ENCODE results near the gene KLRF1. TPM values are rescaled to one million over a fixed set of nuclear protein-coding genes. Genes with fewer than 3 reads are reported as not detected.

Gene KLRF1
- total and polyA plus RNA-seq, 2 donors (not counting 1 experiment from before 2014, with no cell fraction given) = 1.0 to 1.7 TPM

- H3K4me3 ChIP-seq (ENCODE audit: control extremely low read depth in 1 of 5, extremely low read depth in 1 of 5, insufficient read depth in 1 of 5, low read depth in 2 of 5, low read length in 4 of 5) = no peak overlapping the region
- H3K9me3 Mint-ChIP-seq (ENCODE audit: insufficient read depth) = peaks cover 3% of the 10 kb centered on the region
- no peaks in the 10 kb centered on the region for H3K27me3 ChIP-seq (replicated peaks in 1 of 4; ENCODE audit: control extremely low read depth in 1 of 4, control insufficient read depth in 3 of 4, insufficient read depth in 4 of 4, low read length in 3 of 4)
- H3K4me1 ChIP-seq (ENCODE audit: control insufficient read depth in 2 of 2, insufficient read depth in 2 of 2, low read length in 2 of 2) = peaks cover 27 to 39% of the 10 kb centered on the region in 2 donors
- POLR2A ChIA-PET = interaction anchor here (0.7 kb wide), 1 partner anchor 9 kb away, joined by 3 read pairs; no protein-coding TSS in a partner anchor
- H3K4me2 ChIP-seq (replicated peaks; ENCODE audit: low read depth, low read length, poor library complexity, severe bottlenecking) = no peak overlapping the region
- no peak overlapping the region for H3K27ac ChIP-seq (ENCODE audit: low read length in 2 of 2)
- H3K4me3 Mint-ChIP-seq = no peak overlapping the region
- no CpG with 5 or more reads among the region's 2 CpGs for WGBS (ENCODE audit: insufficient coverage)
- ATAC-seq (ENCODE audit: low read depth) (no peak), DNase-seq (no peak)
- H3K27me3 Mint-ChIP-seq = no peaks in the 10 kb centered on the region
- intact Hi-C loops (cut with micrococcal nuclease) = no loop called here
- no peak overlapping the region for H3K27ac Mint-ChIP-seq
- H2AFZ ChIP-seq (ENCODE audit: insufficient read depth, low read depth, low read length, poor library complexity, severe bottlenecking) = no peak overlapping the region
- peaks cover 50% of the 10 kb centered on the region for H3K4me1 Mint-ChIP-seq
- H4K20me1 ChIP-seq (ENCODE audit: control insufficient read depth, insufficient read depth, low read length, poor library complexity, severe bottlenecking) = no peaks in the 10 kb centered on the region
- H3K36me3 ChIP-seq (replicated peaks in 1 of 2; ENCODE audit: control extremely low read depth in 1 of 2, control insufficient read depth in 1 of 2, extremely low read depth in 1 of 2, insufficient read depth in 2 of 2, low read length in 1 of 2) = no peaks in the 10 kb centered on the region
- no peak overlapping the region for H3K9ac ChIP-seq (ENCODE audit: low read length)
- H3K79me2 ChIP-seq (ENCODE audit: control insufficient read depth, insufficient read depth, low read length) = peaks cover 24% of the 10 kb centered on the region
- TF ChIP-seq CTCF (IDR thresholded peaks at IDR 0.05) = no peak
- CTCF ChIA-PET = interaction anchor here (1.2 to 1.7 kb wide), 2 partner anchors 36 to 42 kb away, joined by 3 to 14 read pairs; no protein-coding TSS in a partner anchor
- H3K9me3 ChIP-seq (ENCODE audit: control extremely low read depth in 1 of 3, control insufficient read depth in 2 of 3, insufficient read depth in 1 of 3, low read length in 2 of 3) = peaks cover 0 to 5% (median 4%) of the 10 kb centered on the region in 3 donors
Observed at GRCh38 chr12:9792185-9792900, 34.9 kb upstream of the KLRF1 start.

DNA sequence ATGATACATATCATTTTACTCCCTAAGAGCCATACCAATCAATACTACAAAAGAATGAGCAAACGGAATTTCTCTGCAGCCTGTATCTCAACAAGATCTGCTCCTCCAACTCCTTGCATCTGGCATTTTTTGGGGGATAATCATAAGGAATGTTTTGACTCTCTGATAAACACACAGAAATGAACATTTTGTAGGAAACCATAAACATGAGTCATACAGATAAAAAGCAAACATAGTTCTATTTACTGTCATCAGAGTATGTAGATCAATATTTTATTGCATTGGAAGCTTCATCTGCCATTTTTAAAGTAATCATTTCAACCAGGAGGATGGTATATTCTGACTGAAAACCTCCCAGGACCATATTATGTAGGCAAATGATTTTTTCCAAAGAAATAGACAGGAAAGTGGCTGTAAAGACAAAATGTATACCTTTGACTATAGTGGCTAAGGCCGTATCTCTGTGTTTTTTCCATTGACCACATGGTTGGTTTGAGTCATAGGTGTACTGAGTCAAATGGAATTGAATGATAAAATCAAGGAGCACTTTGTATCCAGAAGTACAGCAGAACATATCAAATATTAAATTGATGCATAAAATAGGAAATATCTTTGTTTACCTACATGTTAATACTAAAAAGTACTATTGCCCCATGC lies 34.2 kb upstream of the KLRF1 start:
- WGBS (ENCODE audit: insufficient coverage) = no CpG with 5 or more reads among the region's 2 CpGs

More for the DNA sequence above, 34.2 kb upstream of the KLRF1 start:
- TF ChIP-seq EZH2 (IDR thresholded peaks at IDR 0.05; ENCODE audit: borderline replicate concordance, insufficient read depth, low read depth, low read length, poor library complexity, severe bottlenecking) = no peak
- no peak for TF ChIP-seq CTCF (IDR thresholded peaks at IDR 0.05)
- intact Hi-C loops (cut with micrococcal nuclease) = loop anchor here (1.0 kb wide), 1 partner anchor 33 kb away; the partner anchor contains the start of gene CD69
- Histone ChIP-seq H3K9me3 (ENCODE audit: control extremely low read depth in 1 of 3, control insufficient read depth in 2 of 3, insufficient read depth in 1 of 3, low read length in 2 of 3) (peaks cover 0 to 5% (median 4%) of the 10 kb centered on the region in 3 donors), H3K4me2 (replicated peaks; ENCODE audit: low read depth, low read length, poor library complexity, severe bottlenecking) (peak overlapping the region; percentile 64), H3K27ac (ENCODE audit: low read length in 2 of 2) (no peak overlapping the region), H2AFZ (ENCODE audit: insufficient read depth, low read depth, low read length, poor library complexity, severe bottlenecking) (no peak overlapping the region), H3K9ac (ENCODE audit: low read length) (no peak overlapping the region), H4K20me1 (ENCODE audit: control insufficient read depth, insufficient read depth, low read length, poor library complexity, severe bottlenecking) (no peaks in the 10 kb centered on the region), H3K36me3 (replicated peaks in 1 of 2; ENCODE audit: control extremely low read depth in 1 of 2, control insufficient read depth in 1 of 2, extremely low read depth in 1 of 2, insufficient read depth in 2 of 2, low read length in 1 of 2) (no peaks in the 10 kb centered on the region), H3K4me3 (ENCODE audit: control extremely low read depth in 1 of 5, extremely low read depth in 1 of 5, insufficient read depth in 1 of 5, low read depth in 2 of 5, low read length in 4 of 5) (peak overlapping the region in 1 of 5 experiments; percentile 2), H3K4me1 (ENCODE audit: control insufficient read depth in 2 of 2, insufficient read depth in 2 of 2, low read length in 2 of 2) (peaks cover 30 to 42% of the 10 kb centered on the region in 2 donors), H3K79me2 (ENCODE audit: control insufficient read depth, insufficient read depth, low read length) (peaks cover 26% of the 10 kb centered on the region), H3K27me3 (replicated peaks in 1 of 4; ENCODE audit: control extremely low read depth in 1 of 4, control insufficient read depth in 3 of 4, insufficient read depth in 4 of 4, low read length in 3 of 4) (no peaks in the 10 kb centered on the region)
- Mint-ChIP-seq H3K27ac (no peak overlapping the region), H3K4me3 (no peak overlapping the region), H3K27me3 (no peaks in the 10 kb centered on the region), H3K4me1 (peaks cover 53% of the 10 kb centered on the region), H3K9me3 (ENCODE audit: insufficient read depth) (peaks cover 3% of the 10 kb centered on the region)
- ChIA-PET CTCF (interaction anchor here (1.2 to 1.7 kb wide), 2 partner anchors 37 to 43 kb away, joined by 3 to 14 read pairs; no protein-coding TSS in a partner anchor), POLR2A (interaction anchor here (0.7 kb wide), 1 partner anchor 9 kb away, joined by 3 read pairs; no protein-coding TSS in a partner anchor)
- no peak for ATAC-seq (ENCODE audit: low read depth)
- DNase-seq = no peak

All from B cell (primary cell).